ENCODE data around the gene DDAH1.
"Not testable (repeated sequence)": the region's sequence is repeated elsewhere in the genome, so short reads cannot be mapped to it uniquely, and the experiment has no call there.

Gene DDAH1

GRCh38 chr1:85465099-85465785 is at the start of gene DDAH1:
Gene DDAH1, minus strand, starts transcription at chr1:85465159. Its CDS starts 114 bp downstream, at chr1:85465045.
- peak; percentile 89 for DNase-seq (ENCODE audit: low spot score)

- DNase-seq (ENCODE audit: low spot score) = not testable (repeated sequence)
Observed at GRCh38 chr1:85513998-85514397, 49.0 kb upstream of the DDAH1 start.

DNA sequence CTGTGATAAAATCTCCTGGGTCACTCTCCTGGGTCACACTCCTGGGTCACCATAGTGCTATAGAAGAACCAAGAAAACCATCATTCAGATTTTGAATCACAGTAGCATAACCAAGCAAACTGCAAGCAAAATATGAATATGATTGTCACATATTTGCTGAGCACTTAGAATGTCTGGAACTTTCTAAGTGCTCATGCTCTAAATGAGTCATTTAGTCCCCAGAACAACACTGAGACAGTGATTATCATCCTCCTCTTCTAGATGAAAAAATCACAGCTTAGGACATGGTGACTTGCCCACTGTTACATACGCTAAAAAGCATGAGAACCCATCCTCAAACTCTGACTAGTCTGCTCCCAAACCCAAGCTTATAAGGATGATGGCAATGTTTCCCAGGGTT is 39.5 kb upstream of the DDAH1 start:
- no peak for DNase-seq (ENCODE audit: low spot score)

- DNase-seq (ENCODE audit: low spot score) = peak; percentile 50
Observed at GRCh38 chr1:85502625-85503083, 37.7 kb upstream of the DDAH1 start.

DNA sequence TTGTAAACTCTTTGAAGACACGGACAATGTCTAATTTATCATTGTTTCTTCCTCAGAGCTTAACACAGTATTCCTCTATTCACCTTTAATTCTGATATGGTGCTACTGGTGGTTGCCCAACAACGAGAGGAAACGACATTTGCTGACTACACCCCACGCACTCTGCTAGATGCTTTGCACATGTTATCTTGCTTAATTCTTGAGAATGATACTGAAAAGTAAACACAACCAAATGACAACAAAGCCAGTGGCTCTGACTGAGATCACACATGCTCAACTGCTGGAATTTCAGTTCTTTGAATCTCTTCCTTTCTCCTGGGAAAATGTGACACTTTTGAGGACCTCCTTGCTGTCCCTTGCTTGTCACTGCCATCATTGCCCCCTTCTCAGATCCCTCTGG is 37.2 kb upstream of the DDAH1 start:
- DNase-seq (ENCODE audit: low spot score) = no peak

- DNase-seq (ENCODE audit: low spot score) = no peak
Observed at GRCh38 chr1:85501355-85501898, 36.5 kb upstream of the DDAH1 start.

DNA sequence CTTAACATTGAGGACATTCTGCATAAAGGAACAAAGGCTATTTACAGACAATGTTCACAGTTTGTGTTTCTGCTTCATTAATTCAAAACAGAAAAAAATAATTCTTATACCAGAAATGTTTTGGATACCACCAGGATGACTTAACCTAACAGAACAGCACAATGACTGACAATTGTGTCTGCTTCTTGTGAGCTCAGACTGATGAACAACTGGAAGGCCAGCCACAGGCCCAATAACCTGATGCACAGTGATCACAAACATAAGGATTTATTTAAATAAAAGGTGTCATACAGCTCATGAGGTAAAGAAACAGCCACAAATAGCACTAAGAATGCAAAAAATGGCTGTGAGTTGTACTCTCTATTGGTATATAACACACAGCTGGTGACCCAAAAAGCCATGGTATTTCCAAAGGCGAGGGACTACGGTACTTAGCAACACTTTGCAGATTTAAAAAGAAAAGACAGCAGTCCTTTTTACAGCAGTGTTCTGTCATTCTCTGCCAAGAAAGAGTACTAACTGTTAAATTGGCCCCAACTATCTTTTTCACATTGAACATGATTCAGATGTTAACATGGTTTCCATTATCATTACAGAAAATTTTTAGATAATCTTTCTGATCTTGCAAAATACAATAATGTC is 32.1 kb upstream of the DDAH1 start:
- DNase-seq (ENCODE audit: low spot score) = no peak

DNA sequence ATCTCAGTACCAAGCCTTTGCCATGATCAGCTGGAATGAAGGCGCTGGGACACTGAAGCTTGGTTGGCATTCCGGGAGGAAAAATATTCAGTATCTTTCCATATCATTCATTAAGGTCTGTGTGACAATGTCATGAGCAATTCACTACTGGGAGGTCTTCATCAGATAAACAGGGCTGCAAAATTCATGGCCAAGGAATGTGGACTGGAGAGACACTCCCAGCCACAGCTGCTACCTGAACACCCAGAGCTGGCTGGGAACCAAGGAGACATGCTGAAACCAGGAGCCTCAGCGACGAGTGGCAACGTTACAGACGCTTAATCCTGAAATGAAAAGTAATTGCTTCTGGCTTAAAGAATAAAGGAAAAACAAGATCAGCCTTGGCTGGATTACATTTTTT is 30.6 kb upstream of the DDAH1 start:
- peak; percentile 72 for DNase-seq (ENCODE audit: low spot score)

DNA sequence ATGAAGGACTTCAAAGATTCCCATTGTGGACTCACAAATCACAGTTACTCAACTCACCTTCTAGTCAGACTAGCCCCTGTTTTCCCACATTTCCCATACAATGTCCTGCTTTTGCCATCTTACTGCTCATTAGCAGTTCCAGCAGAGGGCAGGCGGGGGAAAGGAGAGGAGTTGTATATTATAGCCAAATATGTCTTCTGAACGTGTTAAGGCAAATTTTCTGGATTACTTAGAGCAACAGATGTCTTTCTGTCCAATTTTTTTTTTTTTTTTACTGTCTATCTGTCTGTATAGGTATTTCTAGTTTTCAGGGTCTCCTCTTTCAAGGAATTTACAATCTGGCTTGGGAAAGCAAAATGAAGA is 29.9 kb upstream of the DDAH1 start:
- DNase-seq (ENCODE audit: low spot score) = no peak

- DNase-seq (ENCODE audit: low spot score) = no peak
Observed at GRCh38 chr1:85494074-85494903, 29.3 kb upstream of the DDAH1 start.

DNA sequence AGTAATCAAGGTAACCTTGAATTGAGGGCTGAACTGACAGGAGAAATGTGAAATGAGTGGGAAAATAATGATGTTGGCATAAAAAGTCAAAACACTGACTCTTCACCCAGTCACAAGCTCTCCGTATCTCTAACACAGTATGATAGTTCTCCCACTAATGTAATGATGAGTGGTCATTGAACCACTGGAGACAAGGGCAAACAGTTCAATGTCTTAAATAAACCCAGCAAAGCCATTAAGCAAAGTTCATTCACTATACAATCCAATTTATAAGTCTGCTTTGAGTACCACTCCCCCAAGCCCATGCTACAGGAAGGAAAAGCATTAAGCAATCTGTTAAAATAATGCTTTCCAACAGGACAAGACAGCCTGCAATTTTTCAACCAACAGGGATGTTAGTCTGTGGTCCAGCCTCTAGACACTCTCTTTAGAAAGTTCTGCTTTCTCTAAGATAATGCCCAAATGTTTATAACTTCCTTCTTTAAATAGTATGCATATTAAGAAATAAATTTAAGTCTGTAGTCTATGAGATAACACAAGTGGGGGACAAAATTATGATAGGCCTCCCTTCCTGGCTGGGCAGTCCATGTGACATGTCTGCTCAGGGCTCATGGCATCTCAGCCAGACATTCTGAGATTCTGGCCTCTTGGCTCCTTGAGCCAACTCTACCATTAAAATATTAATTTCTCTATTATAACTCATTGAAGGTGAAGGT is 25.5 kb upstream of the DDAH1 start:
- no peak for DNase-seq (ENCODE audit: low spot score)

GRCh38 chr1:85488126-85488525 is 23.2 kb upstream of the DDAH1 start:
- no peak for DNase-seq (ENCODE audit: low spot score)

- DNase-seq (ENCODE audit: low spot score) = no peak
Observed at GRCh38 chr1:85485516-85485915, 20.6 kb upstream of the DDAH1 start.

DNA sequence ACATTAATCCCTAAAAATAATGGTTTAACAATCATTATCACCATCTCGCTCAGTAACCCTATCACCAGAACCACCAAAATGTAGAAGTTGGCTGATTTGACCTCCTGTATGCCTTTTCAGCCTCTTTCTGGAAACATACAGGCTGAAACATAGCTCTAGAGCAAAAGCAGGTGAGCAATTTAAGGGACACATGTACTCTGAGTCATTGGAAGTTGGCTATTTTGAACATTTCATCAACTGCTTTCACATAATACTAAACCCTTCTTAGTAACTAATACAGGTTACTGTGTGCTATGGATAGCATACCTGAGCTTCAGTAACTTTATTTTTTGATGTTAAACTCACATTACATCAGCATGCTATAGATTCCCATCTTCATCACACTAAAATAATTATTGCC is 19.8 kb upstream of the DDAH1 start:
- no peak for DNase-seq (ENCODE audit: low spot score)

DNA sequence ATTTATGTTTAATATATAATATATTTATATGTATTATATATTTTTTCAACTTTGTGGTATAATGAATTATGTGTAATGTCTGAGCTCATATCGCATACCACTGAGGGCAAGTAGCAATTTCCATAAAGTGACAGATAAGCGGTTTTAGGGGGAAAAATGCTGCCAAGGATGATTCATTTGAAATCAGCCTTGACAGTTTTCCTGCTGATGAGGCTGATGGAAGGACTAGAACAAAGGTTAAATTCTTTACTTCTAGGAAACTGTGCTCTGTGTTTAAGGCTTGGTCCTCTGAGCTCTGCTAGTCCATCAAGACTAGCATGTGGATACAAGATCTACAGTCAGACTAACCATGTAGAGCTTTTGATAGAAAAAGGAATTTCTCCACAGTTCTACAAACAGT is 19.3 kb upstream of the DDAH1 start:
- DNase-seq (ENCODE audit: low spot score) = no peak

DNA sequence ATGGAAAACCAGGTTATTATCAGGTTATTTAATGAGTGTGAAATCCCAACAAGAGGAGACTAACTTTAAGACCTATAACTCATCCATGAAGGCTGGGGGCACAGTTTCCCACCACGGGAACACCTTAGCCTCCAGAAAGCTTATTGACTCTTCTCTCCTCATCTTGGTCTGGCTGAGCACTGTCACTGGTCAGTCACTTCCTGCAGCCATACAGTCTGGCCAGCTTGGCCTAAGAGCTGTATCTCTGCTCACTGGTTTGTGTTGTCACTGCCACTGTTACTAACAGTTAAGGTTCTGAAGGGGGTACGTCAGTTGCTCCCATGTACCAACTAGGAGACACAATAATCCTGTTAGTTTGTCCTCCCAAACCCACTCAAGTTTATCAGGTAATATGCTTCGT is 16.7 kb upstream of the DDAH1 start:
- no peak for DNase-seq (ENCODE audit: low spot score)

GRCh38 chr1:85480566-85480965 is 15.6 kb upstream of the DDAH1 start:
- no peak for DNase-seq (ENCODE audit: low spot score)

GRCh38 chr1:85479491-85479890 is 14.5 kb upstream of the DDAH1 start:
- no peak for DNase-seq (ENCODE audit: low spot score)

GRCh38 chr1:85478366-85478765 is 13.4 kb upstream of the DDAH1 start:
- no peak for DNase-seq (ENCODE audit: low spot score)

GRCh38 chr1:85475055-85475454 is 10.1 kb upstream of the DDAH1 start:
- DNase-seq (ENCODE audit: low spot score) = no peak

DNA sequence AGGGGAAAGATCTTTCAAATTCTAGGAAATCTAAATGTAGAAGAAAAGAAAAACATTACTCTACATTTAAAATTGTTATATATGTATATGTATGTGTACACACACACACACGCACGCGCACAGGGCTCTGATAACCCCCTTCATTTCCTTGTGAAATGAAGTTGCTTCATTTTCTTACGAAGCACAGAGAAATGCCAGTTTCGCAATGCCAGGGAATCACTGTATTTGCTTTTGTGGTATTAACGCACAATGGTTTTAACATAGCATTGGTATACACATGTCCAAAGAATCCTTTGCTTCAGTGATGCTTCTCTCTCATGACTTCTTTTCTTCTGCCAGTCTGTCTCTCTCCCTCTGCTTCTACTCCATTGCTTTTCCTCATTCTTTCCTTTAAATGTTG is 8.4 kb upstream of the DDAH1 start:
- DNase-seq (ENCODE audit: low spot score) = no peak

DNA sequence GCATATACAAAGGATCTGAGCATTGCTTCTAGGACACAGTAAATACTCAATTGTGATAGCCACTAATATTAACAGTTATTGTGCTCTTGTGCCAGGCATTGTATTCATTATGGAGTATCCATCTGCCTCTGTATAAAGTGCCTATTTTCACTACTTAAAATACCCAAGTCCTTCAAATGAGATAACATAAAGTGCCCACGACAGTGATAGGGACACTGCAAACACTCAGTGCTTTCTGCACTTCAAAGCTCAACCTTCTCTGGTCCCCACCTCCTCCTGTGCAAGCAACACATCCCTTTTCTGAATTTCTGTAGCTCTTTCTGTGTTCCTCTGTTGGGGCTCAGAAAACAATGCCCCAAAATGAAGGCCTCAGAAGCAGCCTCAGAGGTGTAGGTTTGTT is 6.6 kb upstream of the DDAH1 start:
- DNase-seq (ENCODE audit: low spot score) = no peak
